ENCODE results near the gene ULBP3.
"Not testable (repeated sequence)": the region's sequence is repeated elsewhere in the genome, so short reads cannot be mapped to it uniquely, and the experiment has no call there.

The ULBP3 gene

DNA sequence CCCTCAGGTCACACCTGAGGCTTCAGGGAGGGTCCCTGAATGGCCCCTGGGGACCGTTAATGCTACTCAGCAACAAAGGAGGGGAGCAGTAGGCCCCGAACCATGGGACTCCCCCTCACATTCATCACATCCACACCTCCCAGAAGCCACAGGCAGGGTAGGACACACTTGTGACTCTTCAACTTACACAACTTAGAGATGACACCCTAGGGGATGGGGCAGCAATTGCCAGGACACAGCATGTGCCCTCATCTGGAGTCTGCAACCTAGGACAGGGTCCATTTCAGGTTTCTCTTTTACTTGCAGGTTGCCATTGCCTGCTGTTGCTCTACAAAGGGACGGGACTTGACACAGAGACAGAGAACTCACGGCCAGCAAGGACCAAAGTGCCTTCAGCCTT, 770 bp downstream of the ULBP3 start:
- no peak overlapping the region for H2BK12ac ChIP-seq (ENCODE audit: low read length)
- H3K9me3 ChIP-seq (ENCODE audit: insufficient read depth, low read depth, low read length), result peaks cover 1% of the 10 kb centered on the region
- no peak overlapping the region for H3K4ac ChIP-seq (ENCODE audit: low read depth, low read length)
- no peak overlapping the region for H2AFZ ChIP-seq (ENCODE audit: insufficient read depth, low read length, poor library complexity)
- H3K79me2 ChIP-seq (ENCODE audit: control insufficient read depth, insufficient read depth, low read length, poor library complexity), result no peaks in the 10 kb centered on the region
- H4K8ac ChIP-seq (ENCODE audit: low read depth, low read length), result no peak overlapping the region
- no peak overlapping the region for H2AK5ac ChIP-seq (ENCODE audit: low read length)
- no peaks in the 10 kb centered on the region for H3K36me3 ChIP-seq (ENCODE audit: control insufficient read depth in 1 of 2, insufficient read depth in 2 of 2, low read length in 2 of 2)
- no peak overlapping the region for H3K23ac ChIP-seq (ENCODE audit: low read length)
- H2BK5ac ChIP-seq (ENCODE audit: low read depth, low read length, poor library complexity), result no peak overlapping the region
- H3K4me1 ChIP-seq (ENCODE audit: control insufficient read depth in 1 of 2, insufficient read depth in 2 of 2, low read length in 2 of 2), result peaks cover 5 to 8% of the 10 kb centered on the region in 2 experiments
- WGBS (ENCODE audit: extremely low coverage, insufficient coverage, insufficient read length), result no CpG with 5 or more reads among the region's 4 CpGs
- peak overlapping the region; percentile 94 for H3K4me2 ChIP-seq (ENCODE audit: low read length)
- H3K27me3 ChIP-seq (ENCODE audit: insufficient read depth, low read length), result no peaks in the 10 kb centered on the region
- no peak overlapping the region for H3K18ac ChIP-seq (ENCODE audit: low read length)
- H3K79me1 ChIP-seq (ENCODE audit: low read length), result no peaks in the 10 kb centered on the region
- H4K91ac ChIP-seq (ENCODE audit: low read depth, low read length), result no peak overlapping the region
- H4K12ac ChIP-seq (ENCODE audit: low read depth, low read length), result no peak overlapping the region
- H2BK120ac ChIP-seq (ENCODE audit: insufficient read depth, low read length, poor library complexity), result no peak overlapping the region
- H3K9ac ChIP-seq (ENCODE audit: low read length), result no peak overlapping the region
- no peak overlapping the region for H3K27ac ChIP-seq (ENCODE audit: low read depth, low read length)
- DNase-seq, result peak in 1 of 2 donors; percentile 8
- H3K14ac ChIP-seq (ENCODE audit: low read length), result no peak overlapping the region
- no peak overlapping the region for H3K4me3 ChIP-seq (ENCODE audit: low read depth, low read length)

DNA sequence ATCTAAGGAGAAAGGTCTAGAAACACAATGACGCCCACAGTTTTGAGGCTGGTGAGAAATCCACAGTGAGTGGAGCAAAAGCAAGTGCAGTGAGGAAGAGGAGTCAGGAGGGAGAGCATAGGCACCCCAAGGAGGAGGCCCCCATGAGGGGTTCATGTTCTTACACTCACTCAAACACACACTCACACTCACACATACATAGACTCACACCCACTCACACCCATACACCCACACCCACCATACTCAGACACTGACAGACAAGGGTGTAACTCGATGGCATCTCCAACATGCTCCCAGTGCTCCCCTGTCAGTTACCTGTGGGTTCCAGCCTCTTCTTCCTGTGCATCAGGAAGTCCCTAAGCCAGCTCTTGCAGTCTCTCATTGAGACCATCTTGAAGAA, 3.8 kb downstream of the ULBP3 start:
- H4K12ac ChIP-seq (ENCODE audit: low read depth, low read length), result no peak overlapping the region
- H2BK120ac ChIP-seq (ENCODE audit: insufficient read depth, low read length, poor library complexity), result no peak overlapping the region
- DNase-seq, result no peak
- no peak overlapping the region for H2AK5ac ChIP-seq (ENCODE audit: low read length)
- H3K18ac ChIP-seq (ENCODE audit: low read length), result no peak overlapping the region
- WGBS (ENCODE audit: extremely low coverage, insufficient coverage, insufficient read length), result no CpG with 5 or more reads among the region's 2 CpGs
- H2AFZ ChIP-seq (ENCODE audit: insufficient read depth, low read length, poor library complexity), result no peak overlapping the region
- no peak overlapping the region for H3K14ac ChIP-seq (ENCODE audit: low read length)
- H3K79me2 ChIP-seq (ENCODE audit: control insufficient read depth, insufficient read depth, low read length, poor library complexity), result no peaks in the 10 kb centered on the region
- no peak overlapping the region for H2BK12ac ChIP-seq (ENCODE audit: low read length)
- peaks cover 5 to 8% of the 10 kb centered on the region in 2 experiments for H3K4me1 ChIP-seq (ENCODE audit: control insufficient read depth in 1 of 2, insufficient read depth in 2 of 2, low read length in 2 of 2)
- H3K4ac ChIP-seq (ENCODE audit: low read depth, low read length), result no peak overlapping the region
- H3K27ac ChIP-seq (ENCODE audit: low read depth, low read length), result no peak overlapping the region
- H3K9ac ChIP-seq (ENCODE audit: low read length), result no peak overlapping the region
- H3K27me3 ChIP-seq (ENCODE audit: insufficient read depth, low read length), result no peaks in the 10 kb centered on the region
- no peak overlapping the region for H3K4me3 ChIP-seq (ENCODE audit: low read depth, low read length)
- H3K79me1 ChIP-seq (ENCODE audit: low read length), result no peaks in the 10 kb centered on the region
- H2BK5ac ChIP-seq (ENCODE audit: low read depth, low read length, poor library complexity), result no peak overlapping the region
- H3K23ac ChIP-seq (ENCODE audit: low read length), result no peak overlapping the region
- H3K36me3 ChIP-seq (ENCODE audit: control insufficient read depth in 1 of 2, insufficient read depth in 2 of 2, low read length in 2 of 2), result no peaks in the 10 kb centered on the region
- H4K8ac ChIP-seq (ENCODE audit: low read depth, low read length), result no peak overlapping the region
- no peak overlapping the region for H3K4me2 ChIP-seq (ENCODE audit: low read length)
- peaks cover 1% of the 10 kb centered on the region for H3K9me3 ChIP-seq (ENCODE audit: insufficient read depth, low read depth, low read length)
- H4K91ac ChIP-seq (ENCODE audit: low read depth, low read length), result no peak overlapping the region

DNA sequence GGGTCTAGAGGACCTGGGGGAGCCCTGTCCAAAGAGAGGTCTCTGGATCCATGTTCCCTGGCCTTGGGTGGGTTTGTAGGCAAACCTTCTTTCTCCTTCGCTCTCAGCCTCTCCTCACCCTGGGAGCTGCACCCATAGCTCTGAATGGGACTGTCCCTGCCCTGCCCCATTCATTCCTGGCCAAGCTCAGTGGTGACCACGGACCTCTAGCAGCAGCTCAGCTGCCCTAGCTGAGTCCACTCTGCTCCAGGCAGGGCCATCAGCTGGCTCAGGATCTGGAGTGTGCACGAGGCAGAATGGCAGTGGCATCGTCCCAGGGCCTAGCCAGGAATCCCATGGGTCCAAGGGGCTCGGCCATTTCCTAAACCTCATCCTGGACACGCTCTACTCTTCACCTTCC, 5.3 kb downstream of the ULBP3 start:
- H2AFZ ChIP-seq (ENCODE audit: insufficient read depth, low read length, poor library complexity), result no peak overlapping the region
- H2BK12ac ChIP-seq (ENCODE audit: low read length), result no peak overlapping the region
- H3K18ac ChIP-seq (ENCODE audit: low read length), result no peak overlapping the region
- no peaks in the 10 kb centered on the region for H3K79me2 ChIP-seq (ENCODE audit: control insufficient read depth, insufficient read depth, low read length, poor library complexity)
- no peak overlapping the region for H2BK120ac ChIP-seq (ENCODE audit: insufficient read depth, low read length, poor library complexity)
- no peak overlapping the region for H4K12ac ChIP-seq (ENCODE audit: low read depth, low read length)
- H3K4me2 ChIP-seq (ENCODE audit: low read length), result no peak overlapping the region
- no peak overlapping the region for H3K9ac ChIP-seq (ENCODE audit: low read length)
- no peak overlapping the region for H3K4me3 ChIP-seq (ENCODE audit: low read depth, low read length)
- WGBS (ENCODE audit: extremely low coverage, insufficient coverage, insufficient read length), result no CpG with 5 or more reads among the region's 6 CpGs
- no peak overlapping the region for H3K23ac ChIP-seq (ENCODE audit: low read length)
- H3K27me3 ChIP-seq (ENCODE audit: insufficient read depth, low read length), result no peaks in the 10 kb centered on the region
- no peak overlapping the region for H3K27ac ChIP-seq (ENCODE audit: low read depth, low read length)
- DNase-seq, result no peak
- H3K36me3 ChIP-seq (ENCODE audit: control insufficient read depth in 1 of 2, insufficient read depth in 2 of 2, low read length in 2 of 2), result no peaks in the 10 kb centered on the region
- no peak overlapping the region for H2AK5ac ChIP-seq (ENCODE audit: low read length)
- peaks cover 1% of the 10 kb centered on the region for H3K9me3 ChIP-seq (ENCODE audit: insufficient read depth, low read depth, low read length)
- H3K14ac ChIP-seq (ENCODE audit: low read length), result no peak overlapping the region
- no peak overlapping the region for H2BK5ac ChIP-seq (ENCODE audit: low read depth, low read length, poor library complexity)
- H4K8ac ChIP-seq (ENCODE audit: low read depth, low read length), result no peak overlapping the region
- H3K4me1 ChIP-seq (ENCODE audit: control insufficient read depth in 1 of 2, insufficient read depth in 2 of 2, low read length in 2 of 2), result peaks cover 5% of the 10 kb centered on the region in 2 experiments
- no peak overlapping the region for H4K91ac ChIP-seq (ENCODE audit: low read depth, low read length)
- H3K79me1 ChIP-seq (ENCODE audit: low read length), result no peaks in the 10 kb centered on the region
- no peak overlapping the region for H3K4ac ChIP-seq (ENCODE audit: low read depth, low read length)

GRCh38 chr6:150059973-150060372, 8.9 kb downstream of the ULBP3 start:
- not testable (repeated sequence) for H3K23ac ChIP-seq (ENCODE audit: low read length); H3K9me3 ChIP-seq (ENCODE audit: insufficient read depth, low read depth, low read length); H3K79me2 ChIP-seq (ENCODE audit: control insufficient read depth, insufficient read depth, low read length, poor library complexity); H3K4me3 ChIP-seq (ENCODE audit: low read depth, low read length); H4K91ac ChIP-seq (ENCODE audit: low read depth, low read length); DNase-seq; H3K18ac ChIP-seq (ENCODE audit: low read length); H4K12ac ChIP-seq (ENCODE audit: low read depth, low read length); H2BK12ac ChIP-seq (ENCODE audit: low read length); H2AFZ ChIP-seq (ENCODE audit: insufficient read depth, low read length, poor library complexity); H2AK5ac ChIP-seq (ENCODE audit: low read length); H3K36me3 ChIP-seq (ENCODE audit: control insufficient read depth in 1 of 2, insufficient read depth in 2 of 2, low read length in 2 of 2); H3K4ac ChIP-seq (ENCODE audit: low read depth, low read length); H3K14ac ChIP-seq (ENCODE audit: low read length); H2BK5ac ChIP-seq (ENCODE audit: low read depth, low read length, poor library complexity); H3K27me3 ChIP-seq (ENCODE audit: insufficient read depth, low read length); H3K4me1 ChIP-seq (ENCODE audit: control insufficient read depth in 1 of 2, insufficient read depth in 2 of 2, low read length in 2 of 2); H4K8ac ChIP-seq (ENCODE audit: low read depth, low read length); H3K9ac ChIP-seq (ENCODE audit: low read length); H3K79me1 ChIP-seq (ENCODE audit: low read length); H2BK120ac ChIP-seq (ENCODE audit: insufficient read depth, low read length, poor library complexity); H3K27ac ChIP-seq (ENCODE audit: low read depth, low read length); H3K4me2 ChIP-seq (ENCODE audit: low read length)
- no CpG with 5 or more reads among the region's 7 CpGs for WGBS (ENCODE audit: extremely low coverage, insufficient coverage, insufficient read length)
